ENCODE results near the gene APBA3.

DNA sequence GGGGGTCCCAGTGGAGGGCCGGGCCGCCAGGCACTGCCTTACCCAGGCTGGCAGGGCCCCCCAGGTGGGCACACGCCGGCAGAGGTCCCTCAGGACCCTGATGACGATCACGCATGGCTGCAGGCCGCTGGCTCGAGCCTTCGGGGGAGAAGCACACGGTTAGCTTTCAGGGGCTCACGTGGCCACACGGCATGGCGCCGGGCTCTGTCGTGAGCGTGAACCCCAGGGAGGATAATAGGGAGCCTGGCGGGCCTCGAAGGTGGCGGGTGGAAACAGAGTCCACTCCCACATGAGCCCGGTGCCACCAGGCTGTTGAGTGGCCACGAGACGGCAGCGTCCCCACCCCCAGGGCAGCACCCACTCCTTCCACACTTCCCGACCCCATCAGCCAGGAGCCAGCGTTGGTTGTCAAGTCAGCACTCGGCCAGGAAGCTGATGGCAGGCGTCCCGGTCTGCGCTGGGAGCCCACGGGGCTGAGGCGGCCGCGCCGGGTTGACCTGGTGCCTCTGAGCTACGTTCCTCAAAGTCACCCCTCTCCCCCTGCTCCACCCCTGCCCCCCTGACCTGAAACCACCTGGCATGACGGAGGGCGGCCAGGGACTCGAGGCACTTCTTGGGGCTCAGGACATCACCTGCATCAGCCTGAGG lies 49.3 kb upstream of the APBA3 start:
- TF ChIP-seq, protein P1, sequence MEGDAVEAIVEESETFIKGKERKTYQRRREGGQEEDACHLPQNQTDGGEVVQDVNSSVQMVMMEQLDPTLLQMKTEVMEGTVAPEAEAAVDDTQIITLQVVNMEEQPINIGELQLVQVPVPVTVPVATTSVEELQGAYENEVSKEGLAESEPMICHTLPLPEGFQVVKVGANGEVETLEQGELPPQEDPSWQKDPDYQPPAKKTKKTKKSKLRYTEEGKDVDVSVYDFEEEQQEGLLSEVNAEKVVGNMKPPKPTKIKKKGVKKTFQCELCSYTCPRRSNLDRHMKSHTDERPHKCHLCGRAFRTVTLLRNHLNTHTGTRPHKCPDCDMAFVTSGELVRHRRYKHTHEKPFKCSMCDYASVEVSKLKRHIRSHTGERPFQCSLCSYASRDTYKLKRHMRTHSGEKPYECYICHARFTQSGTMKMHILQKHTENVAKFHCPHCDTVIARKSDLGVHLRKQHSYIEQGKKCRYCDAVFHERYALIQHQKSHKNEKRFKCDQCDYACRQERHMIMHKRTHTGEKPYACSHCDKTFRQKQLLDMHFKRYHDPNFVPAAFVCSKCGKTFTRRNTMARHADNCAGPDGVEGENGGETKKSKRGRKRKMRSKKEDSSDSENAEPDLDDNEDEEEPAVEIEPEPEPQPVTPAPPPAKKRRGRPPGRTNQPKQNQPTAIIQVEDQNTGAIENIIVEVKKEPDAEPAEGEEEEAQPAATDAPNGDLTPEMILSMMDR (conservative IDR thresholded peaks at IDR 0.05 in 1 of 2, IDR thresholded peaks at IDR 0.05 in 1 of 2; ENCODE audit: low read depth in 1 of 2, low read length in 2 of 2), result no peak
- no peak for TF ChIP-seq EZH2 (IDR thresholded peaks at IDR 0.05; ENCODE audit: low read length, missing control alignments)
